SHP77 treated with DMSO at 0.1 percent for 48 hours (cell line): ENCODE results near the gene BEND5.

Source experiments
- DNase-seq: peaks from one replicate; lab custom pipeline; 2025; lab: John Stamatoyannopoulos, UW

Gene BEND5

GRCh38 chr1:48680411-48681035, 96.2 kb downstream of the BEND5 start:
- no peak for DNase-seq

GRCh38 chr1:48679859-48680258, 96.8 kb downstream of the BEND5 start:
- DNase-seq: no peak

GRCh38 chr1:48678710-48679505, 97.8 kb downstream of the BEND5 start:
- DNase-seq: no peak
